HEK293 (cell line): ENCODE results near the gene TSPAN10.

ENCODE experiments used
- CTCF ChIA-PET: fragments of 350-600 bp; formaldehyde crosslinking; extraction: SDS; loops from one replicate; lab custom pipeline; 2021; ENCODE audit warnings: antibody characterized with exemption; lab: Yijun Ruan, JAX
- POLR2A ChIA-PET: fragments of 300-600 bp; formaldehyde crosslinking; extraction: SDS; loops from one replicate; lab custom pipeline; 2020; ENCODE audit warnings: antibody characterized with exemption, inconsistent platforms; lab: Yijun Ruan, JAX
- H3K27ac ChIP-seq: fragments of 200-500 bp; sonication (Bioruptor generic); 2 replicates; pipeline ENCODE4 v1.5.1; 2014; ENCODE audit warnings: low read depth, low read length, control low read depth, inconsistent platforms; ENCODE audit errors: extremely low read depth
- H3K36me3 ChIP-seq, 2 experiments: fragments of 200-500 bp in 1 of 2; sonication (Bioruptor generic) in 1 of 2; 1 replicate in 1 of 2; 2 replicates in 1 of 2; pipeline ENCODE4 v1.5.1; 2014 to 2017; ENCODE audit warnings: inconsistent platforms in 2 of 2, low read length in 2 of 2; ENCODE audit not compliant: control insufficient read depth in 2 of 2, insufficient read depth in 1 of 2
- H3K4me1 ChIP-seq: fragments of 200-500 bp; sonication (Bioruptor generic); 2 replicates; pipeline ENCODE4 v1.5.1; 2014; ENCODE audit warnings: mild to moderate bottlenecking, low read length, inconsistent platforms; ENCODE audit not compliant: control insufficient read depth, insufficient read depth
- H3K4me3 ChIP-seq: 2 replicates; pipeline ENCODE4 v1.5.1; 2011; ENCODE audit warnings: low read depth, mild to moderate bottlenecking, control low read depth, low read length, moderate library complexity
- H3K9me3 ChIP-seq: fragments of 200-500 bp; sonication (Bioruptor generic); 2 replicates; pipeline ENCODE4 v1.5.1; 2014; ENCODE audit warnings: low read depth, low read length, inconsistent platforms; ENCODE audit not compliant: control insufficient read depth, insufficient read depth
- HOXA7 ChIP-seq: sonication (generic); formaldehyde crosslinking; IDR thresholded peaks from 2 replicates; pipeline ENCODE4 v1.8.1; 2022; ENCODE audit warnings: missing genetic modification reagents, borderline replicate concordance
- MZF1 ChIP-seq: fragments of 450-650 bp; formaldehyde crosslinking; IDR thresholded peaks from 2 replicates; pipeline ENCODE4 v1.5.1; 2017; ENCODE audit warnings: missing biosample characterization, missing genetic modification characterization, borderline replicate concordance
- SETDB1 ChIP-seq: IDR thresholded peaks from one replicate; pipeline ENCODE4 v1.6.1; 2017; ENCODE audit warnings: mild to moderate bottlenecking, low read length, moderate library complexity, mixed read lengths; ENCODE audit not compliant: insufficient read length
- ZBTB7A ChIP-seq: fragments of 450-650 bp; formaldehyde crosslinking; IDR thresholded peaks from 2 replicates; pipeline ENCODE4 v1.5.1; 2016; ENCODE audit warnings: low read depth, missing biosample characterization, missing genetic modification characterization
- ZFHX2 ChIP-seq: fragments of 450-650 bp; formaldehyde crosslinking; conservative IDR thresholded peaks from 2 replicates; pipeline ENCODE4 v1.5.1; 2016; ENCODE audit warnings: missing biosample characterization, missing genetic modification characterization
- ZNF169 ChIP-seq: fragments of 450-650 bp; formaldehyde crosslinking; IDR thresholded peaks from 2 replicates; pipeline ENCODE4 v1.5.1; 2016; ENCODE audit warnings: missing biosample characterization, missing genetic modification characterization
- ZNF175 ChIP-seq: fragments of 450-650 bp; formaldehyde crosslinking; IDR thresholded peaks from 2 replicates; pipeline ENCODE4 v1.5.1; 2016; ENCODE audit warnings: missing biosample characterization, missing genetic modification characterization
- ZNF184 ChIP-seq: fragments of 450-650 bp; IDR thresholded peaks from 2 replicates; pipeline ENCODE4 v1.5.1; 2018; ENCODE audit warnings: missing biosample characterization, mild to moderate bottlenecking, missing genetic modification characterization
- ZNF324 ChIP-seq: fragments of 450-650 bp; formaldehyde crosslinking; IDR thresholded peaks from 2 replicates; pipeline ENCODE4 v1.5.1; 2016; ENCODE audit warnings: missing biosample characterization, missing genetic modification characterization
- ZNF366 ChIP-seq: fragments of 450-650 bp; formaldehyde crosslinking; conservative IDR thresholded peaks from 2 replicates; pipeline ENCODE4 v1.5.1; 2016; ENCODE audit warnings: missing biosample characterization, missing genetic modification characterization
- ZNF529 ChIP-seq: fragments of 450-650 bp; formaldehyde crosslinking; IDR thresholded peaks from 2 replicates; pipeline ENCODE4 v1.5.1; 2017; ENCODE audit warnings: missing genetic modification characterization, missing biosample characterization; ENCODE audit not compliant: insufficient replicate concordance
- ZNF561 ChIP-seq: fragments of 450-650 bp; IDR thresholded peaks from 2 replicates; pipeline ENCODE4 v1.5.1; 2018; ENCODE audit warnings: missing biosample characterization, missing genetic modification characterization, borderline replicate concordance
- ZNF600 ChIP-seq: fragments of 450-650 bp; formaldehyde crosslinking; IDR thresholded peaks from 2 replicates; pipeline ENCODE4 v1.5.1; 2016; ENCODE audit warnings: missing biosample characterization, missing genetic modification characterization
- ZNF621 ChIP-seq: fragments of 450-650 bp; formaldehyde crosslinking; IDR thresholded peaks from 2 replicates; pipeline ENCODE4 v1.5.1; 2017; ENCODE audit warnings: missing biosample characterization, missing genetic modification characterization
- ZNF658 ChIP-seq: fragments of 450-650 bp; formaldehyde crosslinking; IDR thresholded peaks from 2 replicates; pipeline ENCODE4; 2016; ENCODE audit warnings: missing biosample characterization, missing genetic modification characterization
- ZNF707 ChIP-seq: fragments of 450-650 bp; formaldehyde crosslinking; IDR thresholded peaks from 2 replicates; pipeline ENCODE4 v1.5.1; 2016; ENCODE audit warnings: missing biosample characterization, missing genetic modification characterization
- TF ChIP-seq, protein P1 (sequence below): fragments of 450-650 bp; formaldehyde crosslinking; IDR thresholded peaks from 2 replicates; pipeline ENCODE4 v1.5.1; 2016; ENCODE audit warnings: missing biosample characterization, missing genetic modification characterization
- TF ChIP-seq, protein P2 (sequence below): fragments of 450-650 bp; formaldehyde crosslinking; IDR thresholded peaks from 2 replicates; pipeline ENCODE4 v1.5.1; 2017; ENCODE audit warnings: missing biosample characterization, missing genetic modification characterization
- TF ChIP-seq, protein P3 (sequence below): fragments of 450-650 bp; formaldehyde crosslinking; IDR thresholded peaks from 2 replicates; pipeline ENCODE4 v1.5.1; 2016; ENCODE audit warnings: missing biosample characterization, missing genetic modification characterization

TSPAN10 gene

DNA sequence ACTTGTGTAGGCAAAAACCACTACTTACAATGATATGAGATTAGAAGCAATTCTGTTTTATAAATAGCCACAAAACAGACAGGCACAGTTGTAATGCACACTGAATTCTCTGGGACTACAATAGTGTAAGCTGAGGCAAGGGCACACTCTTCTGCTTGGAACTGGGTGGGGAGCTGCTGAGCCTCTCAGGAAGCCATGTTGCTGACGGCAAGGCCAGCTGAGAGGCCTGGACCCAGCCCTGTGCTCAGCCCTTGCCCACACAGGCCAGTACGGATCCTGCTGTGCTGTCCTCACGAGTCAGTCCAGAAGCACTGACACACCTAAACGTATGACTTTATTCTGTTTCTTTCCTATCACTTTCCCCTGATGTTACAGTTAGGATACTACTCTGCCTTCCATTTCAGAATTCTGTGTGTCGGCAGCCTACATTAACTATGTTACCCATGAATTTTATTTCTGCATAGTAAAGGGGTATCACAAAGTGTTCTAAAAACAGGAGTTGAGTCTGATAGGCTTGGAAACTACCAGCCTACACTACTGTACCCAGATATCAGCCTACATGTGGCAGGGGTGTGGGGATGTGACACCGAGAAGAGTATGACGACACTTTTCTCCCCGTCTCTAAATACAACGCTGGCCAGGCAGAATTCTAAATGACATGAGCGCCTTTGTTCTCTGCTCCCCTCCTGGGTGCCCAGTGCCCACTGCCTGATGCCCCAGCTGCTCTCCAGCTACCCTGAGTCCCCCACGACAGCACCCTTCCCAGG, 43.7 kb upstream of the TSPAN10 start:
- H3K36me3 ChIP-seq, result peaks cover 78 to 92% of the 10 kb centered on the region in 2 experiments
- CTCF ChIA-PET, result interaction anchor here (3.5 kb wide), 1 partner anchor 8 kb away, joined by 19 read pairs; no protein-coding TSS in a partner anchor
- POLR2A ChIA-PET, result no interaction called here
- no peak overlapping the region for H3K4me3 ChIP-seq
- H3K4me1 ChIP-seq, result no peaks in the 10 kb centered on the region
- H3K9me3 ChIP-seq, result no peaks in the 10 kb centered on the region
- TF ChIP-seq ZNF658 (tag by site-specific recombination) (no peak), ZNF600 (tag by site-specific recombination) (peak; percentile 59; the same call in 1 of the 2 replicates), ZNF324 (tag by site-specific recombination) (no peak), ZBTB7A (no peak), SETDB1 (no peak)
- no peak overlapping the region for H3K27ac ChIP-seq

DNA sequence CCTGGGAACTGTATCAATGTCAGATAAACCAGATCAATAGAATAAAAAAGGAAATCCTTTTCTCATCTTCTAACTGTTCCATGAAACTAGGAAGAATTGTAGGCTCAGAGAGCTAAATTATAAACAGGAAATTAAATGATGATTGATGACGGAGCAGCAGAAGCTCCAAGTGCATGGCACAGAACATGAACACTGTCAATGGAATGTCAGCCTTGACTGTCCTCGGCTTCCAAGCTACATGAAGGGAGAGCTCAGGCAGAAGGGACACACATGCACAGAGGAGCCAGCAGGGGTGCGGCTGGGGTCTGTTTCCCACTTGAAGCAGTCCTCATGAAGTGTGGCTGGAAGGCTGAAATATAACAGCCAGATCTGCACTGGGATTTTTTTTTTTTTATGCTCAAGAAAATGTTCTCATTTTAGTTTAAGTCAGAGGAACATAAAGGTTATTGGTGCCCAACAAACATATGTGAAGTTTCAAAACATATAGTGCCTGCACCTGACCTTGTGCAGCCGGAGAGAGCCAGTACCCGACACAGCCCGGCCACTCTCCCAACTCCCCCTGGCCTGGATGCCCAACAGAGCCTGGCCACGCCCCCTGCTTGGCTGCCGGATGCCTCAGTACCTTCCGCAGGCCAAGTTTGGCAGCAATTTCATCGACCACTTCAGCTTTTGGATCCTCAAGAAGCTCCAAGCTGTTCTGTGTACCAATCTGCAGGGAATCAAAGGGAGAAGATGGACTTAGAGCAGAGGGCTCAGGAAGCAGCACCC, 37.1 kb upstream of the TSPAN10 start:
- no peak for TF ChIP-seq ZNF707
- TF ChIP-seq, protein P1, sequence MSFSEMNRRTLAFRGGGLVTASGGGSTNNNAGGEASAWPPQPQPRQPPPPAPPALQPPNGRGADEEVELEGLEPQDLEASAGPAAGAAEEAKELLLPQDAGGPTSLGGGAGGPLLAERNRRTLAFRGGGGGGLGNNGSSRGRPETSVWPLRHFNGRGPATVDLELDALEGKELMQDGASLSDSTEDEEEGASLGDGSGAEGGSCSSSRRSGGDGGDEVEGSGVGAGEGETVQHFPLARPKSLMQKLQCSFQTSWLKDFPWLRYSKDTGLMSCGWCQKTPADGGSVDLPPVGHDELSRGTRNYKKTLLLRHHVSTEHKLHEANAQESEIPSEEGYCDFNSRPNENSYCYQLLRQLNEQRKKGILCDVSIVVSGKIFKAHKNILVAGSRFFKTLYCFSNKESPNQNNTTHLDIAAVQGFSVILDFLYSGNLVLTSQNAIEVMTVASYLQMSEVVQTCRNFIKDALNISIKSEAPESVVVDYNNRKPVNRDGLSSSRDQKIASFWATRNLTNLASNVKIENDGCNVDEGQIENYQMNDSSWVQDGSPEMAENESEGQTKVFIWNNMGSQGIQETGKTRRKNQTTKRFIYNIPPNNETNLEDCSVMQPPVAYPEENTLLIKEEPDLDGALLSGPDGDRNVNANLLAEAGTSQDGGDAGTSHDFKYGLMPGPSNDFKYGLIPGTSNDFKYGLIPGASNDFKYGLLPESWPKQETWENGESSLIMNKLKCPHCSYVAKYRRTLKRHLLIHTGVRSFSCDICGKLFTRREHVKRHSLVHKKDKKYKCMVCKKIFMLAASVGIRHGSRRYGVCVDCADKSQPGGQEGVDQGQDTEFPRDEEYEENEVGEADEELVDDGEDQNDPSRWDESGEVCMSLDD (tag by site-specific recombination), result no peak
- TF ChIP-seq ZBTB7A, result no peak
- no peak for TF ChIP-seq HOXA7
- TF ChIP-seq ZNF621, result no peak
- TF ChIP-seq ZNF169 (tag by site-specific recombination), result no peak
- TF ChIP-seq MZF1, result no peak
- no peak for TF ChIP-seq ZFHX2
- TF ChIP-seq, protein P2, sequence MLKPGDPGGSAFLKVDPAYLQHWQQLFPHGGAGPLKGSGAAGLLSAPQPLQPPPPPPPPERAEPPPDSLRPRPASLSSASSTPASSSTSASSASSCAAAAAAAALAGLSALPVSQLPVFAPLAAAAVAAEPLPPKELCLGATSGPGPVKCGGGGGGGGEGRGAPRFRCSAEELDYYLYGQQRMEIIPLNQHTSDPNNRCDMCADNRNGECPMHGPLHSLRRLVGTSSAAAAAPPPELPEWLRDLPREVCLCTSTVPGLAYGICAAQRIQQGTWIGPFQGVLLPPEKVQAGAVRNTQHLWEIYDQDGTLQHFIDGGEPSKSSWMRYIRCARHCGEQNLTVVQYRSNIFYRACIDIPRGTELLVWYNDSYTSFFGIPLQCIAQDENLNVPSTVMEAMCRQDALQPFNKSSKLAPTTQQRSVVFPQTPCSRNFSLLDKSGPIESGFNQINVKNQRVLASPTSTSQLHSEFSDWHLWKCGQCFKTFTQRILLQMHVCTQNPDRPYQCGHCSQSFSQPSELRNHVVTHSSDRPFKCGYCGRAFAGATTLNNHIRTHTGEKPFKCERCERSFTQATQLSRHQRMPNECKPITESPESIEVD, result no peak
- TF ChIP-seq, protein P3, sequence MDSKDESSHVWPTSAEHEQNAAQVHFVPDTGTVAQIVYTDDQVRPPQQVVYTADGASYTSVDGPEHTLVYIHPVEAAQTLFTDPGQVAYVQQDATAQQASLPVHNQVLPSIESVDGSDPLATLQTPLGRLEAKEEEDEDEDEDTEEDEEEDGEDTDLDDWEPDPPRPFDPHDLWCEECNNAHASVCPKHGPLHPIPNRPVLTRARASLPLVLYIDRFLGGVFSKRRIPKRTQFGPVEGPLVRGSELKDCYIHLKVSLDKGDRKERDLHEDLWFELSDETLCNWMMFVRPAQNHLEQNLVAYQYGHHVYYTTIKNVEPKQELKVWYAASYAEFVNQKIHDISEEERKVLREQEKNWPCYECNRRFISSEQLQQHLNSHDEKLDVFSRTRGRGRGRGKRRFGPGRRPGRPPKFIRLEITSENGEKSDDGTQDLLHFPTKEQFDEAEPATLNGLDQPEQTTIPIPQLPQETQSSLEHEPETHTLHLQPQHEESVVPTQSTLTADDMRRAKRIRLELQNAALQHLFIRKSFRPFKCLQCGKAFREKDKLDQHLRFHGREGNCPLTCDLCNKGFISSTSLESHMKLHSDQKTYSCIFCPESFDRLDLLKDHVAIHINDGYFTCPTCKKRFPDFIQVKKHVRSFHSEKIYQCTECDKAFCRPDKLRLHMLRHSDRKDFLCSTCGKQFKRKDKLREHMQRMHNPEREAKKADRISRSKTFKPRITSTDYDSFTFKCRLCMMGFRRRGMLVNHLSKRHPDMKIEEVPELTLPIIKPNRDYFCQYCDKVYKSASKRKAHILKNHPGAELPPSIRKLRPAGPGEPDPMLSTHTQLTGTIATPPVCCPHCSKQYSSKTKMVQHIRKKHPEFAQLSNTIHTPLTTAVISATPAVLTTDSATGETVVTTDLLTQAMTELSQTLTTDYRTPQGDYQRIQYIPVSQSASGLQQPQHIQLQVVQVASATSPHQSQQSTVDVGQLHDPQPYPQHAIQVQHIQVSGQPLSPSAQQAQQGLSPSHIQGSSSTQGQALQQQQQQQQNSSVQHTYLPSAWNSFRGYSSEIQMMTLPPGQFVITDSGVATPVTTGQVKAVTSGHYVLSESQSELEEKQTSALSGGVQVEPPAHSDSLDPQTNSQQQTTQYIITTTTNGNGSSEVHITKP (tag by site-specific recombination), result no peak
- TF ChIP-seq ZNF175 (tag by site-specific recombination), result no peak
- no peak for TF ChIP-seq ZNF561 (tag by site-specific recombination)
- TF ChIP-seq ZNF529 (tag by site-specific recombination), result no peak
- no peak for TF ChIP-seq ZNF184
- no peak for TF ChIP-seq ZNF366 (tag by site-specific recombination)
- TF ChIP-seq, all 188 proteins: peak for 0
- no peaks in the 10 kb centered on the region for H3K9me3 ChIP-seq
- H3K36me3 ChIP-seq, result peaks cover 66 to 89% of the 10 kb centered on the region in 2 experiments
- no peaks in the 10 kb centered on the region for H3K4me1 ChIP-seq
- H3K4me3 ChIP-seq, result no peak overlapping the region
- ChIA-PET CTCF (interaction anchor here (0.9 to 3.6 kb wide), 17 partner anchors 9 to 349 kb away, joined by 3 to 69 read pairs (median 14); partner anchors contain the start of gene FAAP100), POLR2A (interaction anchor here (0.6 to 2.0 kb wide), 7 partner anchors 20 to 305 kb away, joined by 3 to 10 read pairs (median 4); partner anchors contain the start of genes ACTG1, FAAP100 and SLC38A10)
- no peak overlapping the region for H3K27ac ChIP-seq
